ENCODE data around the gene ABCD1.
"Not testable (repeated sequence)": the region's sequence is repeated elsewhere in the genome, so short reads cannot be mapped to it uniquely, and the experiment has no call there.

The ABCD1 gene

DNA sequence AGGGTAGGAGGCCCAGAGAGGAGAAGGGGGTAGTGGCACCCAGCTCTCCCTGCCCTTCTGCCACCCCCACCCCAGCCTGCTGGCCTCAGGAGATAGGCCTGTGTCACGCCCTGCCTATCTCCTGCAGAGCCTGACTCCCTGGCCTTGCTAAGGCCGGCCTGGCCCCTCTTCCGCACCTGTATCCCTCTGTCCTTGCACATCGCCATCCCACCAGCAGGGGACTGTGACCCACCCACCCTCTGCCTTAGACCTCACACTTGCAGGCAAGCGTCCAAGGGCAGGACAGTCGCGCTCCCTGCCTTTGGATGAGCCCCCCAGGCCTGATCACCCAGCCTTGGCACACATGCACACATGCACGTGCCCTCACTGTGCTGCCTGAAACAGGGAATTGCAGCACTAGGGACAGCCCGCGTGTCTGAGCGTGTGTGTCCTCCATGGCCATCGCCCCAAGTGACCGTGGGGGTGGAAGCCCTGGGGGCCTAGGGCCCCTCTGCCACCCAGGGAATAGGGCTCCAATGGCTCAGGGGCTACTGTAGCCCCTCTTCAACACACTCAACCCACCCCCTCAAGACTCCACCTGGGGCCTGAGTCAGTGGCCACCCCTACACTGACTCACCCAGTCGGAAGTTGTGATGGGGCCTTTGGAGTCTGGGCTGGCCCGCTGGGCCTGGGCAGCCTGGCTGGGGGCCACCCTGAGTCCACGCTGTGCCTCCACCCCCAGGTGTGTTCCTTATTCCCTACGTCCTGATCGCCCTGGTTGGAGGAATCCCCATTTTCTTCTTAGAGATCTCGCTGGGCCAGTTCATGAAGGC is 34.8 kb upstream of the ABCD1 start:
- no peak for DNase-seq (ENCODE audit: low read depth in 1 of 2, low spot score in 1 of 2)
- TF ChIP-seq JUND (IDR thresholded peaks at IDR 0.05; ENCODE audit: low read depth): no peak
- in situ Hi-C loops (cut with HindIII; ENCODE audit: low pct_unique_long_range_greater_than_20kb, low sequenced_read_pairs): no loop called here

DNA sequence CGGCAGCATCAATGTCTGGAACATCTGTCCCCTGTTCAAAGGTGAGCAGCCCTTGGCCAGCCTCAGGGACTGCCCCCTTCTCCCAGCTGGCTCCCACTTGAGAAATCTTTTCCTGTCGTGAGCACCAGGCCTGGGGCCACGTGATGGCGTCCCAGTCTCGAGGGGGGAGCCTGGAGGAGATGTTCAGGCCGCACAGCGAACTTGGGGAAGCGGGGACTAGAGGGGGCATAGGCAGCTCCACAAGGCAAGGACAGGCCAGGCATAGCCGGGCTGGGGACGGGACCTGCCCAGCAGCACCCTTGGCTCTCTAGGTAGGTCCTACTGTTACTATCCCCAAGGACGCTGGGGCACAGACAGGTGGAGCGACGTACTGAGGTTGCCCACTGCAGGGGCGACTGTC is 34.2 kb upstream of the ABCD1 start:
- in situ Hi-C loops (cut with HindIII; ENCODE audit: low pct_unique_long_range_greater_than_20kb, low sequenced_read_pairs): no loop called here
- no peak for DNase-seq (ENCODE audit: low read depth in 1 of 2, low spot score in 1 of 2)
- TF ChIP-seq JUND (IDR thresholded peaks at IDR 0.05; ENCODE audit: low read depth): no peak

DNA sequence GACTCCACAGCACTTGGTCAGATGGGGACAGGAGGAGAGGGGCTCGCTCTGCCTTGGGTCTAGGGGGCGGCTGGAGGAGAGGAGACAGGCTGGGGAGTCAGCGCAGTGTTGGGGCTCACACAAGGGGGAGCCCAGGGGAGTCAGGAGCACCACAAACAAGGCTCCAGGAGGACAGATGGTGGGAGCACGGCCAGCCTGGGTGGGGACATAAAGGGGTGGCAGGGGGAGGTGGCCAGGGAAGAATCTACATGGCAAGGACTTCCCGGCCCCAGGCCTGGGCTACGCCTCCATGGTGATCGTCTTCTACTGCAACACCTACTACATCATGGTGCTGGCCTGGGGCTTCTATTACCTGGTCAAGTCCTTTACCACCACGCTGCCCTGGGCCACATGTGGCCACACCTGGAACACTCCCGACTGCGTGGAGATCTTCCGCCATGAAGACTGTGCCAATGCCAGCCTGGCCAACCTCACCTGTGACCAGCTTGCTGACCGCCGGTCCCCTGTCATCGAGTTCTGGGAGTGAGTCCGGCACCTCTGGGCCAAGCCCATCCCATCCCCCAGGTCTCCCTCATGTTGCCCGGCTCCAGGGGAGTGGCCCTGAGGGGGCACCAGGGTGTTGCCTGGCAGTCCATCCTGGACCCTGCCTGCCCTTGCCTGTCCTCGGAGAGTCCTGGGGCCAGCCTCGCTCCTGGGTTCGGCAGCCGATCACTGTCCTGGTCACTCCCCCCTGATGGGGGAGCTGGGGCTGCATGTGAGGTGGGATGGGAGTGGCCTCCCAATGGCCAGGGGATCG is 33.4 kb upstream of the ABCD1 start:
- in situ Hi-C loops (cut with HindIII; ENCODE audit: low pct_unique_long_range_greater_than_20kb, low sequenced_read_pairs); DNase-seq (ENCODE audit: low read depth in 1 of 2, low spot score in 1 of 2): not testable (repeated sequence)

DNA sequence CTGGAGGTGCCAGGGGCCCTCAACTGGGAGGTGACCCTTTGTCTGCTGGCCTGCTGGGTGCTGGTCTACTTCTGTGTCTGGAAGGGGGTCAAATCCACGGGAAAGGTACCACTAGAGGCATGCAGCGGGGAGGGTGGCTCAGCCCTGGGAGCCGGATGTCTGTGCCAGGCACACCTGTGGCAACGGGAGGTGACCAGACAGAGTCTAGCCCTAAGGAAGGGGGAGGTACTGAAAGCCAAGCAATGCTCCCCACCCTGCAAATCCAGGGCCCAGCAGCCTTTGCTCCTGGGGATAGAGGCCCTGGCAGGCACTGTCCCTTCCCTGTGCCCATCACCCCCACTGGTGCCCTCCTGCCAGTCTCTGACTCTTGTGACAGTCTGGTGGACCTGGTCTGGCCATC is 32.7 kb upstream of the ABCD1 start:
- in situ Hi-C loops (cut with HindIII; ENCODE audit: low pct_unique_long_range_greater_than_20kb, low sequenced_read_pairs): no loop called here
- no peak for TF ChIP-seq JUND (IDR thresholded peaks at IDR 0.05; ENCODE audit: low read depth)
- DNase-seq (ENCODE audit: low read depth in 1 of 2, low spot score in 1 of 2): no peak

DNA sequence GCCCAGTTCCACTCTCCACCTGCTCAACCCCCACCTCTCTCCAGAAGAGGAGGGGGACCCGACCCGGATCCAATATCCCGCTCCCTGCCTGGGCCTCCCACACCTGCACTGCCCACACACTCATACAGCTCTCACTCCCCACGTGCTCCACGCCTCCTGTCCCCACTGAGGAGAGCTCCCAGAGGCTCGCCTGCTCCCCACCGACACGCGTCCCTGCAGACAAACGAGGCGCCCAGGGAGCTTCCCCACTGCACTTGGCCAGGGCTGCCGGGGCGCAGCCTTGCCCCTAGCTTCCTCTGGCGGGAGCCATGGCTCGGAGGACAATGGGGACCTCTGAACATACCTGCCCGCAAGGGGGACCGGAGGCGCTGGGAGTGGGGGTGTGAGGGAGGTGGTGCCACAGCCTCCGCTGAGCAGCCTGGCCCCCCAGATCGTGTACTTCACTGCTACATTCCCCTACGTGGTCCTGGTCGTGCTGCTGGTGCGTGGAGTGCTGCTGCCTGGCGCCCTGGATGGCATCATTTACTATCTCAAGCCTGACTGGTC is 32.0 kb upstream of the ABCD1 start:
- no peak for DNase-seq (ENCODE audit: low read depth in 1 of 2, low spot score in 1 of 2)
- in situ Hi-C loops (cut with HindIII; ENCODE audit: low pct_unique_long_range_greater_than_20kb, low sequenced_read_pairs): no loop called here
- TF ChIP-seq JUND (IDR thresholded peaks at IDR 0.05; ENCODE audit: low read depth): no peak

DNA sequence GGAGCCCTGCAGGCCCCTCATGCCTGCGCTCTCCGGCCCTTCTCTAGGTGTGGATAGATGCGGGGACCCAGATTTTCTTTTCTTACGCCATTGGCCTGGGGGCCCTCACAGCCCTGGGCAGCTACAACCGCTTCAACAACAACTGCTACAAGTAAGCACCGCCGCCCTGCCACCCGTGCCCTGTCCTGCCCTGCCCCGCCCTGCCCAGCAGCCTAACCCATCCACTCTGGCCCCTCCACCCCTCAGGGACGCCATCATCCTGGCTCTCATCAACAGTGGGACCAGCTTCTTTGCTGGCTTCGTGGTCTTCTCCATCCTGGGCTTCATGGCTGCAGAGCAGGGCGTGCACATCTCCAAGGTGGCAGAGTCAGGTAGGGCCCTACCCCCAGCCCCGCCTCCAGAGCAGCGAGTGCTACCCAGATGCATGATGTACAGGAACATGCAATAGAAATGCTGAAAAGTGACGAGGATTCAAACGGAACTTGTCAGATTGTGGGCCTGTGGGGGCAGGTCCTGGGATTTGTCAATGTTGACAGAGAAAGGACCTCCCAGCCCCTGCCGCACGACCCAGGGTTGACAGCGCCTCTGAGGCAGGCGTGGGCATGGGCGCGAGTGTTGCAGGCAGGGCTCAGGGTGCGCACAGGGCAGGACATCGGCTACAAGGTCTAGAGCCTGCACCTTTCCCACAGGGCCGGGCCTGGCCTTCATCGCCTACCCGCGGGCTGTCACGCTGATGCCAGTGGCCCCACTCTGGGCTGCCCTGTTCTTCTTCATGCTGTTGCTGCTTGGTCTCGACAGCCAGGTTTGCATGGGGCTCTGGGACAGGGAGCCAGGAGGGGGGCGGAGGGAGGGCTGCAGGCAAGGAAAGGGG is 31.2 kb upstream of the ABCD1 start:
- no peak for TF ChIP-seq JUND (IDR thresholded peaks at IDR 0.05; ENCODE audit: low read depth)
- no peak for DNase-seq (ENCODE audit: low read depth in 1 of 2, low spot score in 1 of 2)
- in situ Hi-C loops (cut with HindIII; ENCODE audit: low pct_unique_long_range_greater_than_20kb, low sequenced_read_pairs): no loop called here

DNA sequence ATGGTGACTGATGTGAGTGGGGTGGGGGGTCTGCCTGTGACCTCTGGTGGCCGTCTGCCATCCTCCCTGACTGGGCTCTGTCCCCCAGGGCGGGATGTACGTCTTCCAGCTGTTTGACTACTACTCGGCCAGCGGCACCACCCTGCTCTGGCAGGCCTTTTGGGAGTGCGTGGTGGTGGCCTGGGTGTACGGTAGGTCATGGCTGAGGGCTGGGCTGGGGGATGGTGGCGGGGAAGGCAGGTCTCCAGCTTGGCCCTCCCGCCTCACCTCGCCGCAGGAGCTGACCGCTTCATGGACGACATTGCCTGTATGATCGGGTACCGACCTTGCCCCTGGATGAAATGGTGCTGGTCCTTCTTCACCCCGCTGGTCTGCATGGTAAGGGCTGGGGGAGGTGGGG is 30.4 kb upstream of the ABCD1 start:
- DNase-seq (ENCODE audit: low read depth in 1 of 2, low spot score in 1 of 2); in situ Hi-C loops (cut with HindIII; ENCODE audit: low pct_unique_long_range_greater_than_20kb, low sequenced_read_pairs): not testable (repeated sequence)

DNA sequence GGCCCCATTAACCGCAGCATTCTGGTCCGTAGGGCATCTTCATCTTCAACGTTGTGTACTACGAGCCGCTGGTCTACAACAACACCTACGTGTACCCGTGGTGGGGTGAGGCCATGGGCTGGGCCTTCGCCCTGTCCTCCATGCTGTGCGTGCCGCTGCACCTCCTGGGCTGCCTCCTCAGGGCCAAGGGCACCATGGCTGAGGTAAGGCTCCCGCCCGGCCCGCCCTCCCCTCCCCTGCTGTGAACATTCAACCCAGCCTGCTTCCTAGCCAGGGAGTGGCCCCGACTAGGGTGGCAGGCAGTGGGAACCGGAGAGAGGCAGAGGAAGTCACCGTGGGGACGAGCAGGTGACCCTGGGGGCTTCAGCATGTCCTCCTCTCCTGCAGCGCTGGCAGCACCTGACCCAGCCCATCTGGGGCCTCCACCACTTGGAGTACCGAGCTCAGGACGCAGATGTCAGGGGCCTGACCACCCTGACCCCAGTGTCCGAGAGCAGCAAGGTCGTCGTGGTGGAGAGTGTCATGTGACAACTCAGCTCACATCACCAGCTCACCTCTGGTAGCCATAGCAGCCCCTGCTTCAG is 29.9 kb upstream of the ABCD1 start:
- in situ Hi-C loops (cut with HindIII; ENCODE audit: low pct_unique_long_range_greater_than_20kb, low sequenced_read_pairs): no loop called here
- TF ChIP-seq JUND (IDR thresholded peaks at IDR 0.05; ENCODE audit: low read depth): no peak
- no peak for DNase-seq (ENCODE audit: low read depth in 1 of 2, low spot score in 1 of 2)

DNA sequence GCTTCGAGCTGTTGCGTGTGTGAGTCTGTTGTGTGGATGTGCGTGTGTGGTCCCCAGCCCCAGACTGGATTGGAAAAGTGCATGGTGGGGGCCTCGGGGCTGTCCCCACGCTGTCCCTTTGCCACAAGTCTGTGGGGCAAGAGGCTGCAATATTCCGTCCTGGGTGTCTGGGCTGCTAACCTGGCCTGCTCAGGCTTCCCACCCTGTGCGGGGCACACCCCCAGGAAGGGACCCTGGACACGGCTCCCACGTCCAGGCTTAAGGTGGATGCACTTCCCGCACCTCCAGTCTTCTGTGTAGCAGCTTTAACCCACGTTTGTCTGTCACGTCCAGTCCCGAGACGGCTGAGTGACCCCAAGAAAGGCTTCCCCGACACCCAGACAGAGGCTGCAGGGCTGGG is 28.6 kb upstream of the ABCD1 start:
- no peak for DNase-seq (ENCODE audit: low read depth in 1 of 2, low spot score in 1 of 2)
- TF ChIP-seq JUND (IDR thresholded peaks at IDR 0.05; ENCODE audit: low read depth): no peak
- in situ Hi-C loops (cut with HindIII; ENCODE audit: low pct_unique_long_range_greater_than_20kb, low sequenced_read_pairs): no loop called here

DNA sequence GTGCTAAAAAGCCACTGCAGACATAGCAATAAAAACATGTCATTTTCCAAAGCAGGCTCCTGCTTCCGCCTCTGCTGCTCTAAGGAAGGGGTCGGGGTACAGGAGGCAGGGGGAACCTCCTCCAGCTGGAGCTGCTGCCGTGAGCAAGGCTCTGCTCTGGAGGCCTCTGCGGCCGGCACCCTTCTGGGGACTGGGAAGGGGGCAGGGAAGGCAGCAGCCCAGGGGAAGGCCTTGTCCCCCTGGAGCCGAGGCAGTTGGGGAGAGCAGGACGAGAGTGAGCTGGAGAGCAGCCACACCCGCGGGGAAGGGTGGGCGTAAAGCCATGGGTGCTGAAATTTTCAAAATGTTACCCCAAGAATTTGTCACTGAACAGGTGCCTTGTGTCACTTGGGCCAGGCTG is 28.1 kb upstream of the ABCD1 start:
- in situ Hi-C loops (cut with HindIII; ENCODE audit: low pct_unique_long_range_greater_than_20kb, low sequenced_read_pairs); DNase-seq (ENCODE audit: low read depth in 1 of 2, low spot score in 1 of 2): not testable (repeated sequence)

DNA sequence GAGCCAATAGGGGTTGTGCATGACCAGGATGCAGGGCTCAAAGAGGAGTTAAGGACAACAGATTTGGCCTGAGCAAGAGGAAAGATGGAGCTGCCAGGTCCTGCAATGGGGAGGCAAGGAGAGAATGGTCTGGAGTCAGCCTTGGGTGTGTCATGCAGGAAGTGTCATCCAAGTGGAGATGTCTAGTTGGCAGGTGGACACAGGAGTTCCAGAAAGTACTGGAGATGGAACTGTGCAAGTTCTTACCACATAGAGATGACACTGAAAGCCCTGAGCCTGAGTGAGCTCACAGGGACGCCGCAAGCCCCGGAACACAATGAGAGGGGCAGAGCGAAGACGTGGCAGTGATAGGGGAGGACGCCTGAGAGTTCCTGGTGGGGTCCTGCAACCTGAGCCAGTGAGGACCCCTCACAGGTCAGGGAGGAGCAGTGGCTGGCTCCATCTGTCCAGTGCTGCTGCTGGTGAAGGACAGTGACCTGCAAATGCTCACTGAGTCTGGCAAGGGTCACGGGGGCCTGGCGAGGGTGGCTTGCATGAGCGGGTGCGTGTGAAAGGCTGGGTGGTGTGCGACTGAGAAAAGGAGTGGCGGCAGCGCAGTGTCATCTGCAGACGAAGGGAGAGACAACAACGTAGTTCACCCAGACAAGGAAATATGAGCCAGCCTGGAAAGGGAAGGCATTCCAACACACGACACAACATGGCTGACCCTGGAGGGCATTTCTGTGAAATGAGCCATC is 27.5 kb upstream of the ABCD1 start:
- DNase-seq (ENCODE audit: low read depth in 1 of 2, low spot score in 1 of 2); in situ Hi-C loops (cut with HindIII; ENCODE audit: low pct_unique_long_range_greater_than_20kb, low sequenced_read_pairs): not testable (repeated sequence)

All from T47D (cell line).